Cardiac fibroblast (primary cell): Measurements from ENCODE around the gene VARS2.

Experiments used
- DNase-seq, 2 donors: peaks; one replicate each; pipeline versions ENCODE4 v3.0.0 to v3.0.0-alpha.2; 2010; ENCODE audit warnings: low read depth in 2 of 2
- H3K4me3 ChIP-seq, 2 donors: replicated peaks in 1 of 2; 1 replicate in 1 of 2; 2 replicates in 1 of 2; pipeline ENCODE4 v1.5.1; 2011; ENCODE audit warnings: low read depth in 2 of 2, low read length in 2 of 2, mild to moderate bottlenecking in 2 of 2, moderate library complexity in 1 of 2
- TF ChIP-seq, protein P1 (sequence below): IDR thresholded peaks from one replicate; pipeline ENCODE4 v1.5.1; 2011; ENCODE audit warnings: low read depth, mild to moderate bottlenecking, low read length, inconsistent platforms

Gene VARS2

DNA sequence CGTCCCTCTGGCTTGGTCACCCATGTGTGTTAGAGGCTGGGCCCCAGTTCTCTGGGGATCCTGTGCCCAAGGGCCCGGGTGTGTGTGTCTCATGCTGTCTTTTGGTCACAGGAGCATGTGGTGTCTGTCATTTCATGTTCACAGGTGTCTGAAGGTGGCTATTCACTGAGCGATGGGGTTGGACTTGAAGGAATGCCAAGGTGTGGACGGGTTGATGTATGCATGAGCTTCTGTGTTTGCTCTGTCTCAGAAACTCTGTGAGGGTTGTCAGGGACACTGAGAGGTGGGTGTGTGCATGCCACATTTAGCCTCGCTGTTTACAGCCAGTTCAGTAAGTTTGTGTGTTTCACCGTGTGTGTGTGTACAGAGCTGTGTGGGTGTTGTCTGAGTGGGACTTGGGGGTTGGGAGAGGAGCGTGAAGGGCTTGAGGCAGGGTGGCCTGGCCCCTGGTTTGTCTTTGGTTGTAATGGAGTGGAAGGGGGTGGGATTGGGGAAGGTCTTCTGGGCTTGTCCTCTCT lies 28.5 kb upstream of the VARS2 start:
- DNase-seq, result peak; percentile 18 to 34
- peak overlapping the region; percentile 60 to 72 for H3K4me3 ChIP-seq
- TF ChIP-seq, protein P1, sequence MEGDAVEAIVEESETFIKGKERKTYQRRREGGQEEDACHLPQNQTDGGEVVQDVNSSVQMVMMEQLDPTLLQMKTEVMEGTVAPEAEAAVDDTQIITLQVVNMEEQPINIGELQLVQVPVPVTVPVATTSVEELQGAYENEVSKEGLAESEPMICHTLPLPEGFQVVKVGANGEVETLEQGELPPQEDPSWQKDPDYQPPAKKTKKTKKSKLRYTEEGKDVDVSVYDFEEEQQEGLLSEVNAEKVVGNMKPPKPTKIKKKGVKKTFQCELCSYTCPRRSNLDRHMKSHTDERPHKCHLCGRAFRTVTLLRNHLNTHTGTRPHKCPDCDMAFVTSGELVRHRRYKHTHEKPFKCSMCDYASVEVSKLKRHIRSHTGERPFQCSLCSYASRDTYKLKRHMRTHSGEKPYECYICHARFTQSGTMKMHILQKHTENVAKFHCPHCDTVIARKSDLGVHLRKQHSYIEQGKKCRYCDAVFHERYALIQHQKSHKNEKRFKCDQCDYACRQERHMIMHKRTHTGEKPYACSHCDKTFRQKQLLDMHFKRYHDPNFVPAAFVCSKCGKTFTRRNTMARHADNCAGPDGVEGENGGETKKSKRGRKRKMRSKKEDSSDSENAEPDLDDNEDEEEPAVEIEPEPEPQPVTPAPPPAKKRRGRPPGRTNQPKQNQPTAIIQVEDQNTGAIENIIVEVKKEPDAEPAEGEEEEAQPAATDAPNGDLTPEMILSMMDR, result no peak

GRCh38 chr6:30885999-30886896 lies 27.8 kb upstream of the VARS2 start:
- H3K4me3 ChIP-seq, result peak overlapping the region; percentile 60 to 72
- TF ChIP-seq, protein P1, result no peak
- DNase-seq, result peak; percentile 69 to 72

GRCh38 chr6:30886897-30887255 lies 27.2 kb upstream of the VARS2 start:
- H3K4me3 ChIP-seq, result peak overlapping the region in 1 of 2 donors; percentile 72
- TF ChIP-seq, protein P1, result no peak
- no peak for DNase-seq

DNA sequence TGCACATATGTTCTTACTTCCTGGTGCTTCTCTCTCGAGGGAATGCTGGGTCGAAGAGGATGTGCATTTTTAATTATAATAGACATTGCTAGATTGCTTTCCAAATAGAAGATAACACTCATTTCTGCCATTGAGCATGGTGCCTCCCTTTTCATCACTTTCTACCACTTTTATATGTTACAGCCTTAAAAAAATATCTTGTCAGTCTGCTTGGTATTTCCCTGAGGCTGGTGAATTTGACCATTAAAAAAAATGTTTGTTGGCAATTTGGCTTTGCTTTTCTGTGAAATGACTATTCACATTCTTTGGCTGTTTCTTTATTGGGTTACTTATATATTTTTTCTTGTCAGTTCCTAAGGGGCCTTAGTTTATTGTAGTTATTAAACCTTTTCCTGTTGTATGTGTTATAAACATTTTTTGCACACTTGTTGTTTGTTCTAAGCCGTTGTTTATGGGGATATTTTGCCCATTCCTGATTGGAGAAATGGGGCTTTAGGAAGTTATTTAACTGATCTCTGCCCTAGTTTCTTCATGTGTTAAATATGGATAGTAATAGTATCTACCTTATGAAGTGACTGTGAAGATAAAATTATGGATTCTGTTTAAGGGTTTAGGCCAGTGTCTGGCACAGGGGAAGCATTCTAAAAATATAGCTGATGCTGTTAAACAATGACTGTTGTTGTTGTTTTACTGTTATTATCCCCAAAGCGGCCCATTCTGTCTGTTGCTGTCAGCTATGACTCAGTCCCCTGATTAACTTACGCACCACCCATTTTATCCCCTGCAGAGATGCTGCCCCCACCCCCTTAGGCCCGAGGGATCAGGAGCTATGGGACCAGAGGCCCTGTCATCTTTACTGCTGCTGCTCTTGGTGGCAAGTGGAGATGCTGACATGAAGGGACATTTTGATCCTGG lies 25.9 kb upstream of the VARS2 start:
- TF ChIP-seq, protein P1, result no peak
- H3K4me3 ChIP-seq, result no peak overlapping the region
- DNase-seq, result peak; percentile 68 to 76

GRCh38 chr6:30888816-30889495 lies 25.1 kb upstream of the VARS2 start:
- TF ChIP-seq, protein P1, result no peak
- no peak for DNase-seq
- H3K4me3 ChIP-seq, result no peak overlapping the region

GRCh38 chr6:30889496-30889885 lies 24.5 kb upstream of the VARS2 start:
- DNase-seq, result no peak
- TF ChIP-seq, protein P1, result no peak

More at GRCh38 chr6:30889496-30889885, 24.5 kb upstream of the VARS2 start:
- no peak overlapping the region for H3K4me3 ChIP-seq
